NCI-H2227 treated with DMSO at 0.1 percent for 48 hours (cell line): ENCODE data around the gene DSE.

Experiments
- DNase-seq: peaks from one replicate; lab custom pipeline; 2025; lab: John Stamatoyannopoulos, UW

Gene DSE

GRCh38 chr6:116449565-116449964 is 78.8 kb downstream of the DSE start:
- DNase-seq: no peak

- no peak for DNase-seq
Observed at GRCh38 chr6:116450185-116450710, 79.5 kb downstream of the DSE start.

DNA sequence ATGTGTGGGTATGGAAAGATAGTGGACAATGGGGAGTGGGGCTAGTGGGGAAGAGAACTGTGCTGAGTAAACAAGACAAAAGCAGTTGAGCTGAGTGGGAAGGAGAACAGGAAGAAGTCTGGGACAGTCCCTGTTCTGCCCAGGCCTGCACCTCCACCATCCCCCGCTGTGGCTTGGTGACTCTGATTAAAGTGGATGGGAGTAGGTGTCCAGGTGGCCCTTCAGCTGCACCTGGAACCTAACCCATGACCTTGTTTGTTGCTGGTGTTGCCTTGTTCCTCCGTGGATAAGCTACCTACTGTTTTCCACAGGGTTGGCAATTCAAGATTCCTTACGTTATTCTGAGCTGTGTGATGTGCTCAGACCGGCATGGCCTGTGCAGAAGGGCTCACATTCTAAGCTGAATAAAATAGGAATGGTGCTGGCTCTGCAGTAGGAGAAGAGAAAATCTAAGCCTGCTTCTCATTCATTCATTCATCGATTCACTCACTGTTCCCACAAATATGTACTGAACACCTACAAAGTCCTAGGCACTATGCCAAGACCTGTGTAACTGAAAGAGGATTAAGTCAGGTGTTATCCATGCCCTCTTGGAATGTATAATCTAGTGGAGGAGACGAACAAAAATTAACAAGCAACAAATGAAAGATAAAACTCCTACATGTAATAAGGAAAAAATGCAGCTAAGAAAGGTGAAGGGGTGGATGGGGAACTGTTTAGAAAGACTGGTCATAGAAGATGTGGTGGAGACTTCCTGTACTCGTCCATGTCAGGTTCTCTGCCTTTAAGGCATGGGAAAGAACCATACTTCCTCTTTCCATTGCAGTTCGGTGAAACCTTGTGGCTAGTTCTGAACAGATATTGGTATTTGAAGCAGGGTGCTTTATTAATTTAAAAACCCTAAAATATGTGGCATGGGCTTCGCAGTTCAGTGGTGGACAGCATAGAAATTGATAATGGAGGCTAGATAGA is 80.3 kb downstream of the DSE start:
- DNase-seq: no peak

- no peak for DNase-seq
Observed at GRCh38 chr6:116451916-116452315, 81.2 kb downstream of the DSE start.

GRCh38 chr6:116452531-116452930 is 81.8 kb downstream of the DSE start:
- no peak for DNase-seq

DNA sequence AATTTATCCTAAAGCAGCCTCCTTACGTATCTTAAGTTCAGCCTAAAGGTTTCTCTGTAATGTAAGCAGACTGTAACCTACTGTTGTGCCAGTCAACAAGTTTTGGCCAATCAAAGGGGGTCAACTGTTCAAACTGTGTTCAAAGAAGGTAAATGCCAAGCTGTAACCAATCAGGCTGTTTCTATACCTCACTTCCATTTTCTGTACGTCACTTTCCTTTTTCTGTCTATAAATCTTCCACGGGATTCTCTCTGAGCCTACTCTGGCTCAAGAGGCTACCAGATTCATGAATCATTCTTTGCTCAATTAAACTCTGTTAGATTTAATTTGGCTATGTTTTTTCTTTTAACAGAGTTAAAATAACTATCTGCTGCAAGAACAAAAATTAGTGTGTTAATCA is 85.4 kb downstream of the DSE start:
- DNase-seq: no peak

DNA sequence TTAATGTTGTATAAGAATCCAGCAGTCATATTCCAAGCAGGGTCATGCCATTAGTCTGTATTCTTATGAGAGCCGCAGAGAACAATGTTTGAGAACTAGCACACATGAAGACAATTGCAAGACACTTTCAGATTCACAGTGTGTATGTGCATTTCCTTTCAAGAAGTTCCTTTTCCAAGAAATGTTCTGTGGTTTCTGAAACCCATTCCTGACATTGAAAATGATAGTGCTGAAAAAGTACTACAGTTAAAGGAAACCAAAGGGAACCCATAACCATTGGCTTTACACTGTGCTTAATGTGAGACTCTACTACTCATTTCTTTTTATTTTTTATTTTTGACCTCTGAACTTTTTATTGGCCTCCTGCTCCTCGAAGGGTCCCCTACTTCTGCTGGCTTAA is 86.2 kb downstream of the DSE start:
- DNase-seq: no peak

DNA sequence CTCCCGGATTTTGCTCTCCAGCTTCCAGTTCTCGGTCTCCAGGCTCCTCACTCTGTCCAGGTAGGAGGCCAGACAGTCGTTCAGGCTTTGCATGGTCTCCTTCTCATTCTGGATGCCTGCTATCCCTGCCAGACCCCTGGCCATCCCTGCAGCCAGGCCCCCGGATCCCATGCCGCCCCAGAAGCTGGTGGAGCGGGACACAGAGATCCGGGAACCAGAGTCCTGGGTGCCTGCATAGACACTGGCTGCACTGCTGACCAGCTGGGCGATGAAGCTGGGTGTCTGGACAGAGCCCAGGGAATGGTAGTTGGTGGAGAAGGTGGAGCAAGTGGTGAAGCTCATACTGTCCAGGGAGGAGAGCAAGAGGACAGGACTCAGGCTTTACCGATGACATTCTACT is 87.5 kb downstream of the DSE start:
- DNase-seq: no peak

GRCh38 chr6:116459927-116460326 is 89.2 kb downstream of the DSE start:
- DNase-seq: no peak

DNA sequence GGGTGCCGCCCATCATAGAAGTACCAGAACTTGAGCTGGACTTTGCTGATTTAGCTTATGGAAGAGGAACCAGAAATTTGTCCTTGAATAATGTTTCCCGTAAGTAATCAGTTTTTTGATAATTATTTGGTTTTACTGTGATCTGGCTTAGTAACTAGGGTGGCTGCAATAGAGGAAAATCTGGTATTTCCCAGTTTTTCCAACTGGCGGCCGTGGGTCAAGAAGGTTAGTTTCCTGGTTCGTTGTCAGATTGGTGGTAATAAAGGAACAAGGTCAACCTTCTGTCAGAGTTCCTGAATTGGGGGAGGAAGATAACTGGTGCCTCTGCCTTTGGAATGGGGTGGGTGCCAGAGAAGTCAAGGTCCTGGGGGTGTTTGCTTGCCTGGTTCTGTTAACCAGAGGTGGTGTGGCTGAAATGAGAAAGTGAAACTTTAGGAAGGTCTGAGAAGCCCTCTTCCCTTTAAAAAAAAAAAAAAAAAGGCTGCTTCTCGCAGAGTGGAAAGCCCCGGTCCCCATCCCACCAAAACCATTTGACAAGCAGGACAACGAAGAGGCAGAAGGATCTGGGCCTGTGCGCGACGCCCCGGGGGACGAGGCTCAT is 90.7 kb downstream of the DSE start, which contains the start of gene CALHM6:
Gene CALHM6, plus strand, starts transcription at position 45 of the 601 bp plus-strand sequence. Its CDS starts 555 bp downstream, at position 600.
- DNase-seq: no peak

DNA sequence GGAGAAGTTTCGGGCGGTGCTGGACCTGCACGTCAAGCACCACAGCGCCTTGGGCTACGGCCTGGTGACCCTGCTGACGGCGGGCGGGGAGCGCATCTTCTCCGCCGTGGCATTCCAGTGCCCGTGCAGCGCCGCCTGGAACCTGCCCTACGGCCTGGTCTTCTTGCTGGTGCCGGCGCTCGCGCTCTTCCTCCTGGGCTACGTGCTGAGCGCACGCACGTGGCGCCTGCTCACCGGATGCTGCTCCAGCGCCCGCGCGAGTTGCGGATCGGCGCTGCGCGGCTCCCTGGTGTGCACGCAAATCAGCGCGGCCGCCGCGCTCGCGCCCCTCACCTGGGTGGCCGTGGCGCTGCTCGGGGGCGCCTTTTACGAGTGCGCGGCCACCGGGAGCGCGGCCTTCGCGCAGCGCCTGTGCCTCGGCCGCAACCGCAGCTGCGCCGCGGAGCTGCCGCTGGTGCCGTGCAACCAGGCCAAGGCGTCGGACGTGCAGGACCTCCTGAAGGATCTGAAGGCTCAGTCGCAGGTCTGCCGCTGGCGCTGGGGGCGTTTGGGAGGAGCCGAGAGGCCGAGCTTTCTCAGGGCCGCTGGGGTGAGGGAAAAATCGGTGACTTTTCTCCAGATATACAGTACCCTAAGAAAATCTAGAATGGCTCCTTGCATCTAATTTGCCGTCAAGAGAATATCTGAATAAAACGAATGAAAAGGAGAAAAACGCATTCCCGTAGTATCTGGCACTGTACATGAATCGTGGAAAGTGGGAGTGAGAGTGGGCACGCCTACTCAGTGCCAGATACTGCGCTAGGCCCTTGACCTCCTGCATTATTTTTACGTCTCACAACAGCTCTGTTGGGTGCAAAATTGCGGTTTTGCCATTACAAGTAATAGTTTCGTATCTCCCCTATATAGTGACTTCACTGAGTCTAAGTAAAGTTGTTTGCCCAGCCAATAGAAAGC is 91.5 kb downstream of the DSE start:
- peak; percentile 45 for DNase-seq

DNA sequence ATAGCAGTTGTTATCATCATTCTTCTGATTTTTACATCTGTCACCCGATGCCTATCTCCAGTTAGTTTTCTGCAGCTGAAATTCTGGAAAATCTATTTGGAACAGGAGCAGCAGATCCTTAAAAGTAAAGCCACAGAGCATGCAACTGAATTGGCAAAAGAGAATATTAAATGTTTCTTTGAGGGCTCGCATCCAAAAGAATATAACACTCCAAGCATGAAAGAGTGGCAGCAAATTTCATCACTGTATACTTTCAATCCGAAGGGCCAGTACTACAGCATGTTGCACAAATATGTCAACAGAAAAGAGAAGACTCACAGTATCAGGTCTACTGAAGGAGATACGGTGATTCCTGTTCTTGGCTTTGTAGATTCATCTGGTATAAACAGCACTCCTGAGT is 92.6 kb downstream of the DSE start:
- no peak for DNase-seq

GRCh38 chr6:116465246-116465645 is 94.5 kb downstream of the DSE start:
- DNase-seq: no peak

DNA sequence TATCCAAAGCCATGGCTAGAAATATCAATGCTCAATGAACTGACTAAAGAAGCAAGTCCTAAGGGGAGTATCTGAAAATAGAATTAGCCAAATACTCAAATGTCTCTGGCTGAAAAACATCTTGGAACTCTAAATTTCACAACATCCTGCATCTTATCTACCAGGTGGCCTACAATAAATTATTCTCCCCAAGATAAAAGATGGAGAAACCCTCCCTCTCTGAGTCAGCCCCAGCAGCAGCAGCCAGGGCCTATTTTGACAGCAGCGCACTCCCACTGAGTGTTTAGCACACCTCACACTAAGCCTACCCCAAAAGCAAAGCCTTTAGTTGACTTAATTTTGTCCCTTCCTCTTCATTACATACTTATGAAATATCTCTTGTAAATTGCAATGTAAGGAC is 96.3 kb downstream of the DSE start:
- no peak for DNase-seq

GRCh38 chr6:116467514-116467913 is 96.8 kb downstream of the DSE start:
- no peak for DNase-seq

DNA sequence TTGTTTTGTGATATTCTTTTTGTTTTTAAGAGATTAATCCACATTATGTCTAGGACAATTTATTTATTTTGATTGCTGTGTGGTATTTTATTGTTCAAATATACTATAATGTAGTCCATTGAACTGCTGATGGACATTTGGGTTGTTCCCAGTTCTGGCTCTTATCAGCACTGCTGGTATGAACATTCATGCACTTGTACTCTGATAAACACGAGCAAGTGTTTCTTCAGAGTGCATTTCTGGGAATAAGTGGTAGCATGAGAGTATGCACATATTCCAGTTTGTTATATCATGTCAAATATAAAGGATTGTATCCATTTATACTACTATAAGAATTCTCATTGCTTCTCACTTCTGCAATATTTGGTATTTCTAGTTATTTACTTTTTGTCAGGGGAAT is 97.5 kb downstream of the DSE start:
- DNase-seq: no peak

DNA sequence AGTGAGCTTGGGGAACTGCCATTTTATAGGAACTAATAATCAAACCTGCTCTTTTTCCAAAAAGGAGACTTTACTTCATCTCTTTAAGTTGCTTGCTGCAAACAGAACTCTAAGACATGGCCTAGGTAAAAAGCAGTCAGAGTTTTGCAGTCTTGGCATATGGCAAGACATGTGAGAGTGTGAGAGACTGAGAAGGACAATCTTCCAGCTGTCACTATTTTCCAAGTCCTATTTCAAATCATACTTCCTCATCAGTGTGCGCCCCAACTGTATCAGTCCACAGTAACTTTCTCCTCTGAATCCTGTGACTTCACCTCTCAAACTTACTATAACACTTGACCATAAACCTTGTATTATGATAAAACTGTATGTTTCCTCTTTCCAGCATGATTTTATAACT is 100.8 kb downstream of the DSE start:
- DNase-seq: no peak

DNA sequence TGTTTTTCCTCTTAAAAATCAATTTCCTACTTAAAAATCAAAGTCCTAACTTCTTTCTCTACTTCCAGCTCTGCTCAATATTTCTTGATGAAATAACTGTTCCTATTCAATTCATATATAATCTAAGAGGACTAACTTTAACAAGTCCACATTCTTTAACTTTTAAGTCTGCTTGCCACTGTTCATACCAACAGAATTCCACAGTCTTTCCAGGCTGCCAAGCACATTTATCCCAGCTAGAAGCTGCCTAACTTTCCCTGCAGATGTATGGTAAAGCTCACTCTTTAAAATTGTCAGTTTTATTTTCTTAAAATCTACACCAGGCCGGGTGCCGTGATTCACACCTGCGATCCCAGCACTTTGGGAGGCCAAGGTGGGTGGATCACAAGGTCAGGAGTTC is 102.0 kb downstream of the DSE start:
- no peak for DNase-seq

DNA sequence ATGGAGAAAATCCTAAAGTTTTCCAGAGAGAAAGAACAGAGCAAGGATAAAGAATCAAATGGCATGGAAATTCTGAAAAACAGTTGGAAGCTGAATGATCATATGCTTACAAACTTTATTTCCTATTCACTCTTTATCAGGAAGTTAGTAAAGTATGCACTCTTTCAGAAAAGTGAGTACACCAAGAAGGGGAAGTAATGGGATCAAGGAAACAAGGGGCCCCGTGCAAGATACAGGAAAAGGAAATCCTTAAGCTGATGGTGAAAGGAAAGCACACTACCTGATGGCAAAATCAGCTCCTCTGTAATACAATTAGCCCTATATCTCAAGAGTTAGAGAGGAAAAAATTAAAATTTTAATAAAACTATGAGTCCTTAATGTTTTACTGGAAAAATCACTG is 104.4 kb downstream of the DSE start:
- no peak for DNase-seq

DNA sequence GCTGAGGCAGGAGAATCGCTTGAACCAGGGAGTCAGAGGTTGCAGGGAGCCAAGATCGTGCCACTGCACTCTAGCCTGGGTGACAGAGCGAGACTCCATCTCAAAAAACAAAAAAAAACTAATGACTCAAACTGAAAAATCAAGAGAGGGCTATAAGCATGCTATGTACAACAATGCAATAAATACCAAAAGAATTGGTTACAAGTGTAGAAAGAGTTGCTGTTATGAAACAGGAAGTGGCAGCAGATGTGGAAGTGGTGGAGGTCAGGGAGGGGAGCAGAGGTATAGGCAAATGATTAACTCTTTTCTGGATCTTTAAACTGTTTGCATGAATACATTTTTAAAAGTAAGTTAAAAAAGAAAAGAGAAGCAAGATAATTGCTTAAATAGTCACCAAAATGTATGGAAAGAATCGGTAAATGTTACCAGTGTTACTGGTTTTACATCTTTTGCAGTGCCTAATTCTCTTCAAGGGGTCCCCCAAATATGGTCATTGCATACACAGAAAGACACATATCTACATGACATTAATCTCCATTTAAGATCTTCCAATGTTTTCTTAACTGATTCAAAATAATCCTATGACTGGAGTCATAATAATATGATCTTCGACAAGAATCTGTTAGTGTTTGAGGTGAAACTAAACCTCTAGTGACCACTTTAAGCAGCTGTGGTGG is 105.4 kb downstream of the DSE start:
- no peak for DNase-seq

DNA sequence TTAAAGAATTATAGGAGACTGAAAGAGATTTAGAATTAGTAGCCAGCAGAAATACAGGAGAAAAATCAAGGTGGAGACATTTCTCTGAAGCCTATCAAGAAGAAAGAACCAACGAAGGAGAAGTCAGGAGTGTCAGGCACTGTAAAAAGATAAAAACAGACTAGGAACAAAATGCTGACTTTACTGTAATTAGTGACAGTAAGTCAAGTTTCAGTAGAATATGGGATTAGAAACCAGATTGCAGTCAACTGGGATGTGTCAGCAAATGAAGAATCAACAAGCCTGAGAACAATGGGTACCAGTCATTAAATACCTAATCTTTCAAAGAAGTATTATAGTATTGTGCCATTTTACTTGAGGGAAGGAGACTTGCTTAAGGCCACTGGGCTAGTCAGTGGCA is 112.0 kb downstream of the DSE start:
- no peak for DNase-seq
